NCI-H2107 treated with DMSO at 0.1 percent for 48 hours (cell line): ENCODE data around the gene ODF2.

Source experiments
- DNase-seq: peaks from one replicate; lab custom pipeline; 2025; ENCODE audit not compliant: unreplicated experiment; lab: John Stamatoyannopoulos, UW

Gene ODF2

GRCh38 chr9:128526720-128527119, 70.9 kb downstream of the ODF2 start:
- DNase-seq = no peak

GRCh38 chr9:128528445-128529160, 72.8 kb downstream of the ODF2 start:
- DNase-seq = no peak

- no peak for DNase-seq
Measured at GRCh38 chr9:128529191-128529590, 73.4 kb downstream of the ODF2 start.

GRCh38 chr9:128532581-128532980, 76.8 kb downstream of the ODF2 start:
- DNase-seq = no peak

GRCh38 chr9:128540634-128541360, 85.0 kb downstream of the ODF2 start:
- DNase-seq = no peak

DNA sequence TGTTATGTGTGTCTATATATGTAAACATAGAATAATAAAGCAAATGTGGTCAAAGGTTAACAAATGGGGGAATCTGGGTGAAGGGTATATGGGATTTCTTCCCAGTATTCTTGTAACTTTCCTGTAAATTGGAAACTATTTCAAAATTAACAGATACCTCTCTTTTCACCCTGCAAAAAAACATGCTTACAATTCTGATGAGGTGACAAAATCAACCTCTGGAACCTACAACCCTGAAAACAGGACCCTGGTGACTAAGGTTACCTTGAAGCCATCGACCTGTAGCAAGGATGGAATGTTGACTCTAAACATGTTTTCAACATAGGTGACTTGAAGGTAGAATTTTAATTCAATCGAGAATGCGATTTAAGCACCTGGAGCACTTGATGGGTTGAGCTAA, 90.7 kb downstream of the ODF2 start:
- no peak for DNase-seq

DNA sequence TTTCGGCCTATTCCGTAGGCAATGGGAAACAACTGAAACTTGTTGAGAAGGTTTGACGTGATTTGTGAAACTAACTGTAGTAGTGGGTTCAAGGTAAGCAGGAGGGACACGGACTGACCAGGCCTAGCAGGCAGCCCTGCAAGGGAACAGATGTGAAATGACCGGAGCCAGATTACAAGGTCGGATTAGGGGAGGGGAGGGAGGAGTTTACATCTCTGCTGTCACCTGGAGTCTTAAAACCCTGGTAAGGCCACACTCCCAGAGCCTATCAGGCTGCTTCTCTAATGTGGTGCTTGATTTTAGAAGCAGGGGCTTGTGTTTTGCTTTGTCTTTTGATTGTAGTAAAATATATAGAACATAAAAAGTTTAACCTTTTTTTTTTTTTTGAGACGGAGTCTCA, 93.1 kb downstream of the ODF2 start:
- DNase-seq = no peak

DNA sequence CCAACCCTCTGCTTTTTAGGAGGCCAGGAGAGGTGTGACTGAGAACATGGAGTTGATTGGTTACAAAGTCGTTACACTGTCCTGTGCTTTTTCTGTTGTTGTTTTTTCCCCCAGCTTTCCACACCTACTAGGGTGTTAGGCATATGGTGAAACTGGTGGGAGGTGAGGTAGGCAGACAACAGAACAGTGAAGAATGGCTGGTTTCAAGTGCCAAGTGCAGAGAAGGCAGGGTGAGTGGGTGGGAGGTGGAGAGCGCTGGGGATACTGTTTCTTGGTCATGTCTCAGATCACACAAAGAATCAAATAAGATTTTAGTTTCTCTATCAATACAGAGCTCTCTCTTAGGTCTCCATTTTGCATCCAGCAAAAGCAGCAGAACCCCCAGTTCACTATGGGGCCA, 94.4 kb downstream of the ODF2 start:
- DNase-seq = no peak
